ENCODE measurements around the gene WNK2.

The WNK2 gene

DNA sequence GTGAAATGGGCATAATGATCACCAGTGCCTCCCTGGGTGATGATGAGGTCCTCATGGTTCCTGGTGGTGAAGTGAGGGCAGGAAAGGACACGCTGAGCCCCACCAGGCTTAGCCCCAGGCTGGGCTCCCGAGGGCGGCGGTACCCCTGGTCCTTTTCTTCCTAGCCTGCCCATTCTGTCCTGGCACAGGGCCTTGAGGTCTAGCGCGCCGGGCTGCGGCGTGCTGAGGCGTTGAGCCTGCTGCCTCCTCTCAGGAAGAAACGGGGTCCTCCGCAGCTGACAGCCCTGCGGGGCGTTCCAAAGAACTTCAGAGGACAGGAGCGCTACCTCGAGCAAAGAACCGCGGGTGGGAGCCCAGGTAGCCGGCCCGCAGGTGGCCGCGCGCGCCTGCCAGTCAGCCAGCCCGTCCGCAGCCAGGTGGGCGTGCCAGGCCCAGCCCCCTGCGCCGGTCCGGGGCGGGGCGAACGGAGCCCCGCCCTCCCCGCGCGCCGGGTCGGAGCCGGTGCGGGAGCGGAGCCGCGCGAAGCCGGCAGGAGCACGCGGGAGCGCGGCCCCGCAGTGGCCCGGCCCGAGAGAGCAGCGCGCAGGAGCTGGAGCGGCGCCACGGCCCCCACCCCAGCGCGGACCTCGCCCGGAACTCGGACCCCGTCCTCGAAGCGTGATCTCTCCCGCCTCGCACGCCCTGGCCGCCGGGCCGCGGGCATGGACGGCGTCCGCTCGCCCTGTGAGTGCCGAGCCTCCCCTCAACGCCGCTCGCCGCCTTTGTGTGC lies at the start of gene WNK2:
WNK2 (plus strand) TSS at position 477 of the 769 bp plus-strand sequence. CDS start 791 bp downstream, outside the sequence.
- DNase-seq = peak; percentile 25

GRCh38 chr9:93134740-93135444 lies 49.0 kb upstream of the WNK2 start:
- no peak for DNase-seq

GRCh38 chr9:93136011-93136440 lies 47.9 kb upstream of the WNK2 start:
- DNase-seq = no peak

DNA sequence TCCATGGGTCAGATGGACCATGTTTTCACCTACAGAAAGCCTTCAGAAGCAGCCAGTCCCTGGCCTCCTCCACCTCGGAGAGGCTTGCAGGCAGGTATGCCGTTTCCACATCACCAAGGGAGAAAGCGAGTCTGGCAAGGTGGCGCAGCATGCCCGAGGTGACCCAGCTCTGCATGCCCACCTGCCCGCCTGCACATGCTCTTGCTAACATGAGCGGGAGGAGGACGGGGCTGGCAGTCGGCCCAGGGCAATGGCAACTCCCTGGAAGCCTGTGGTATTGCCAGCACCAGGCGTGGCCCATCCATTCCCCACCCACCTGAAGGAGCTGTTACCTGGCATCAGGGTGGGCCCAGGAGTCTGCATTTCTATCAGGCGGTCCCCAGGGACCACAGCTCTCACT lies 46.6 kb upstream of the WNK2 start:
- DNase-seq = no peak

DNA sequence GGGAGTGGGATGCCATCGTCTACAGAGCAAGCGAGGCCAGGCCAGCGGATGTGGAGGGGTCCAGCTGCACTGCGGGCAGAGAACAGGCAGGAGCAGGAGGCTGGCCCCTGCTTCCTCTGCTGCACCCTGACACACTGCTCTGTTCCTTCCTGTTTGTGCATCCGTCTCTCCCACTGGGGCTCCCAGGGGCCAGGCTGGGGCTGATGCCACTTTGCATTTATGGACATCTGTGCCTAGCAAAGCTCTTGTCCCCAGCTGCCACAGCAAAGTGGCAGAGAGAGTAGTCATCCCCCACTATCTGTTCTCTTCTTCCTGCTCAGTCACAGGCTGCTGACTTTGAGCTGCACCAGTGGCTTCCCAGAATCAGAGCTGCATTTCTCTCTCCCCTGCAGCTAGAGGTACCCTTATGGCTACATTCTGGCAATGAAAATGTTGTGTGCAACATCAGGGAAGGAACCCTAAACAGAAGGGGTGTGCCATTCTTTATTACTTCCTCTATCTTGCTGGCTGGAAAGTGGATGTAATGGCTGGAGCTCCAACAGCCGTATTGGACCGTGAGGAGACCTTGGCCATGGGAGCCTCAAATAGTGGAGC lies 45.7 kb upstream of the WNK2 start:
- no peak for DNase-seq

GRCh38 chr9:93139365-93140182 lies 44.4 kb upstream of the WNK2 start:
- DNase-seq = no peak

- DNase-seq = no peak
Measured at GRCh38 chr9:93141771-93142483, 42.0 kb upstream of the WNK2 start.

GRCh38 chr9:93143830-93144530 lies 40.0 kb upstream of the WNK2 start:
- DNase-seq = peak; percentile 43

GRCh38 chr9:93146696-93147095 lies 37.2 kb upstream of the WNK2 start:
- peak; percentile 61 for DNase-seq

DNA sequence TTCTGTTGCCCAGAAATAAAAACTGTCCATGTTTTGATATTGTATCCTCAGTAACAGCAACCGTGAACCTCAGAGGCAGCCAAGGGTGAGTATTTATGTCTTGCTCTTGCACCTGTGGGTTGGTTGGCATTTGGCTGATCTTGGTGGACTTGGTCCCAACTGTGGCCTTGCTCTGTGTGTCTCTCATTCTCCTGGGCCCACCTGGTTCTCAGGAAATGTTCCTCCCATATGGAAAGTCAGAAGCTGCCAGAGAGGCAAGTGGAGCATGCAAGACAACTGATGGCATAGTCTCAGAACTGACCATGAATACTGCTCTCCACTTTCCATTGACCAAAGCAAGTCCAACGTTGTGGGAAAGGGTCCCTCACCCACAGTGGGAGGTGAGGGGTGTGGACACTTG lies 36.3 kb upstream of the WNK2 start:
- no peak for DNase-seq

GRCh38 chr9:93148721-93149120 lies 35.2 kb upstream of the WNK2 start:
- no peak for DNase-seq

DNA sequence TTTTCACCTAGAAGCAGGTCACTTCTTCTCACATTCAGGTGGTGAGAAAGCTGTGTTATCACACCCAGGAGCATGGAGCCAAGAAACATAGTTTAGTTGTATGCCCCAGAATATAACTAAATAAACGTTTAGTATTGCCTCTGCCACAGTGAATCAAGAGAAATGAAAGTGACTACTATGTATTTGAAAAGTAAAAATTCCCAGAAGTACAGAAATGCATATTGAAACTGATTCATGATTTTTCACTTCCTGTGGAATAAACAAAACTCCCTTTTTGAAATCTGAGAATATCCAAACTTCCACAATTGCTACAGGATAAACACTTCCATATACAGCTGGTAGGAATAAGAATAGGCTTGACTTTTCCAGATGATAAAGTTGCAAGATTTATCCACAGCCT lies 34.6 kb upstream of the WNK2 start:
- no peak for DNase-seq

DNA sequence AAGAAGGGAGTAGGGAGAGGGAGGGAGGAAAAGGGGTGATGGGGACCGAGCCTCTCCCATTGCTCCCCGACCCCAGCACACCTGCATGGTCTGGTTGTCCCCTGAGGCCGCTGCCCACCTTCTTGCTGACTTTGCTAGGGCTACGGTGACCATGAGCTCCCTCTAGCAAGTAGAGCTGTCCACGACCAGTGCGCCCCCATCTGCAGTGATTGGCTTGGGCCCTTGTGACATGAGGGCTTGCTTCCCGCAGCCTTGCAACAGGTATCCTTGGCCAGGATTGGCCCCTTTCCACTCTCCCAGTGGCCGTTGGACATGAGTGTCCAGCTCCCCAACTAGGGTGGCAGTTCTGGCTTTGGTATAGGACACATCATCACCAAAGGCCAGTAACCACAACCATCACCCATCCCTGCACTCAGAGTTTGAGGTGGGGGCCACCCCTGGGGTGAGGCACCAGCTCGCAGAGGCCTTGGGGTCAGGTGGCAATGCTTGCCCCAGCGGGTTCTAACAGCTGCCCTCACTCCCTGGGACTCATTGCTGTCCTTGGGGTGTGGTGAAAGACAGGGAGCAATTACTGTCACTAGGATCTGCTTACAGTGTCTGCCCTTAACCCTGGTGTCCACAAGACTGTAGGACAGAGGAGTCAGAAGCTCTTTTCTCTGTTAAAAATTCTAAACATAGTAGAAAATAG lies 32.7 kb upstream of the WNK2 start:
- DNase-seq = no peak

GRCh38 chr9:93154293-93154903 lies 29.5 kb upstream of the WNK2 start:
- peak; percentile 42 for DNase-seq

- DNase-seq = no peak
Measured at GRCh38 chr9:93155716-93156474, 28.0 kb upstream of the WNK2 start.

GRCh38 chr9:93156475-93157008 lies 27.4 kb upstream of the WNK2 start:
- DNase-seq = peak; percentile 51

- DNase-seq = peak; percentile 74
Measured at GRCh38 chr9:93159601-93160471, 24.1 kb upstream of the WNK2 start.

DNA sequence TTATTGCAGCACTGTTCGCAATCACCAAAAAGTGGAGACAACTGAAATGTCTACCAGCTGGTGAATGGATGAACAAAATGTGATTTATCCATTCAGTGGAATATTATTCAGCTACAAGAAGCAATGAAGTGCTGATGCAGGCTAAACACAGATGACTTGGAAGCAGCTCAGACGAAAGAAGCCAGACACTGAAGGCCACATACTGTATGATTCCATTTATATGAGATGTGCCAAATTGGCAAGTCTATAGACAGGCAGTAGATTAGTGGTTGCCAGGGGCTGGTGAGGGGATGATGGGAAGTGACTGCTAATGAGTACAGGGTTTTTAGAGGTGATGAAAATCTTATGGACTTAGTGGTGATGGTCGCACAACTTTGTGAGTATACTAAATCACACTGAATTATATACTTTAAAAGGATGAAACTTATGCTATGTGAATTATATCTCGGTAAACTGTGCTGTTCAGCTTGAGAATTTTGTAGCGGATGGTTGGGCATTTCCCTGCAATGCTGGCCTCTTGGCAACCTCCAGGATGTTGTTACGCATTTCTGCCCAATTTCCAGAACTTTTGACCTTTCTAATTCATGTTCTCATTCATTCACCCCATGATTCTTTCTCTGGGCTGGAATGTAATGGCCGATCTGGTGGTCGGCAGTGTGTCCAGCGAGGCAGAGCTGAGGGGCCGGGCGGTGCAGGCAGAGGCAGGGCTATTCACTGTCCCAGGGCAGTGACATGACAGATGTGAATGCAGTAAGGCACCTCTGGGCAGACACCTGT lies 22.0 kb upstream of the WNK2 start:
- no peak for DNase-seq

Data from stimulated activated CD4-positive, alpha-beta T cell treated with anti-CD3 and anti-CD28 coated beads, Interleukin-4, amount 100 ng/mL, for 24 hours (primary cell).